HL-60/S4 treated with retinoic acid at 250 ng/mL for 4 days and 3 days (cell line): Measurements from ENCODE around the gene CAMKK1.
"Not testable (repeated sequence)": the region's sequence is repeated elsewhere in the genome, so short reads cannot be mapped to it uniquely, and the experiment has no call there.

ENCODE experiments used
- in situ Hi-C: fragments of 300-500 bp; cut with MboI; formaldehyde crosslinking; loops from 2 replicates; pipeline ENCODE4 v1.7.0; 2022; ENCODE audit warnings: low sequenced_read_pairs

The CAMKK1 gene

DNA sequence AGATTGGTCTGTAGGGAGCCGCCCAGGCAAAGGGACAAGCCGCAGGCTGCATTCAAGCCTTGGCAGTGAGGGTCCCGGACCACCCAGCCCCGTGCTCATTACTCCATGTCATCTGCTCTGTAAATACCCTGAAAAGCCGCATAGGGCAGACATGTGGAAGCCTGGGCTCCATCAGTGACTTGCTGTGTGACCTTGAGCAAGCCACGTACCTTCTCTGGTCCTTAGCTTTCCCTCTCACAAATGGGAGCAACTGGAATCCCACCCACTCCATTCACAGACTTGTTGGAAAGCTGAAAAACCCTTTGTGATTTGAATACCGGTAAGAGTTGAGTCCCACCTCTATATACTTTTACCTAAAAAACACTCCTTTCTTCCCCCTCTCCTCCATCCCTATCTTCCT is 11.9 kb downstream of the CAMKK1 start:
- in situ Hi-C loops: no loop called here

DNA sequence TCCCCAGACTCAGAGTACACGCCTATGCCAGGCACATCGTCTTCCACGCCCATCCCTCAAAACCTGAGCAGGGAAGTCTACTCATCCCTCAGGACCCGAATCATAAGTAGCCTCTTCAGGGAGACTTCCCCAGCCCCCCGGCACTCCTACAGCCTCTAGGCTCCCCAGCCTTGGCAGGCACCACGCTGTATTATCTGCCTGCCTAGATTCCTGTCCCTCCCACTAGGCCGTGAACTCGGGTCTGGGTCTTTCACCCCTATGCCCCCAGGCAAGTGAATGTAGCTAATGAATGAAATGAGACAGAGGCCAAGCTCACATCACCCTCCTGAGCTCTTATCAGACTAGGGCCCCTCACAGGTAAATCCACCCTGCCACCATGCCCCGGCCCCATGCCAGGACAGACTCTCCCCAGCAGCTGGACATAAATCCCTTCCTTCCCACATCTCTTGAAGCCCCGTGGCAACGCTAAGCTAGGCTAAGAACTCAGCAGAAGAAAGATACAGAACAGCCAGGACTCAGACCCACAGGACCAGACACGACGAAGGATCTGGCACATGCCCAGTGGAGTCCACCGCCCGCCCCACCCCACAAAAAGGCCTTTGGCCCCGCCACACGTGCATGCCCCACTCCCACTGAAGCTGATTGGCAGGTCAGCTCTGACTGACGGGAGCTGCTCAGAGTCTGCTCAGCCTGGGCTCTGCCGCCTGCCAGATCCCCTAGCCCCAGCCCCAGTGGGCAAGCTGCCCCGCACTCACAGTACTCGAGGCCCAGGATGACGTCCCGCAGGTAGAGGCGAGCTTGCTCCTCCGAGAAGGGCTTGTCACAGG is 13.0 kb downstream of the CAMKK1 start:
- in situ Hi-C loops: no loop called here

DNA sequence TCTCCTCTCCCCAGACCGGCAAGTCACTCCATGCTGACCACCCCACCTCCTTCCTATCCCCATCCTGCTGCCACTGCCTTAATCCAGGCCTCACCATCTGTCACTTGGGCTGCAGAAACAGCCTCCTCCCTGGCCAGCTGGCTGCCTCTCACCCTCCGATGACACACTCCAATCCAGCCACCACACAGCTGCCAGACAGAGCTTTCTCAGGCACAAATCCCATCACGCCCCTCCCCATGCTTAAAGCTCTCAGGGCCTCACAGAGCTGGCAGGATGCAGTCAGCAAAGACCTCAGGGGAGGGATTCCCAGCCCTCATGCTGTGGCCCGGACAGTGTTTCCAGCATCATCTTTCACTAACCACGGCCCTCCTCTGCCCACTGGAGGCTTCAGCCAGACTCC is 13.7 kb downstream of the CAMKK1 start:
- in situ Hi-C loops: no loop called here

DNA sequence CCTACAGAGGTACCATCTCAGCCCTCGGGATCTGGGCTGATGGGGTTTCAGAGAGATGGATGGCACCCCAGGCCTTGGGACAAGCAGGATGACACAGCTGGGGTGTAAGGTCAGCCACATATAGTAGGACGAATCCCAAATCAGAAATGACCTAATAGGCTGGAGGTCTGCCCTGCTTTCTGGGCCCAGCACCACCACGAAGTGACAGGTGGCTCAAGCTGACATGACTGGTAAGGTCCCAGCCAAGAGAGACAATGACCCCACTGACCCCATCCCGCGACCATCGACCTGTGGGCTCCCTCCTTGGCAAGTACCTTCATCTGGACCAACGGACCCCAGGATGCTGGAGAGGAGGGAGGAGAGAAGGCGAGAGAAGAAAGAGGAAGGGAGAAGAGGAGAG is 15.6 kb downstream of the CAMKK1 start:
- in situ Hi-C loops: no loop called here

DNA sequence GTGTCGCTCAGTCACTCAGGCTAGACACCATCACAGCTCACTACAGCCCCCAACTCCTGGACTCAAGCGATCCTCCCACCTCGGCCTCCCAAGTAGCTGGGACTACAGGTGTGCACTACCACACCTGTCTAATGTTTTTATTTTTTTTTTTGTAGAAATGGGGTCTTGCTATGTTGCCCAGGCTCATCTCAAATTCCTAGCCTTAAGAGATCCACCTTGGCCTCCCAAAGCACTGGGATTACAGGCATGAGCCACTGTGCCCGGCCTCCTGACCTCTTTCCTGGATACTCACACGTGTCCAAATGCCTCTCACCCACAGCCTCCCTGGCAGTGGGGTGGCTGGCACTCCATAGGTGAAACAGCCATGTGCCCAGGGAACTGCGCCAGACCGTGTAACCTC is 17.5 kb downstream of the CAMKK1 start:
- in situ Hi-C loops: no loop called here

DNA sequence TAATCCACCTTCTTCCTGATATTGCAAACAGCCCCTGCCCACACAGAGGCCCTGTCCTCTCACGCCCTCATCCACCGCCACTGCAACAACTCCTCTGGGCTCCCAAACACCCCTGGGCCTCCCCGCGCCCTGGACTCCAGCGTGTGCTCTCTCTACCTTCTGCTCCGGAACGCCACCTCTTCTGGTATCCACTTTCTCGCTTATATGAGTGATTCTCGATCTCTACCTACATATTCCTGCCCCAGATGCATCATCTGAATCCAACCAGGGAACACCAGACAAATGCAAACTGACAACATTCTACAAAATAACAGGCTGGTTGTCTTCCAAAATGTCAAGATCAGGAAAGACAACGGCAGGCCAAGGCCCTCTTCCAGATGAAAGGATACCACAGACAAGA is 19.0 kb downstream of the CAMKK1 start:
- in situ Hi-C loops: no loop called here

DNA sequence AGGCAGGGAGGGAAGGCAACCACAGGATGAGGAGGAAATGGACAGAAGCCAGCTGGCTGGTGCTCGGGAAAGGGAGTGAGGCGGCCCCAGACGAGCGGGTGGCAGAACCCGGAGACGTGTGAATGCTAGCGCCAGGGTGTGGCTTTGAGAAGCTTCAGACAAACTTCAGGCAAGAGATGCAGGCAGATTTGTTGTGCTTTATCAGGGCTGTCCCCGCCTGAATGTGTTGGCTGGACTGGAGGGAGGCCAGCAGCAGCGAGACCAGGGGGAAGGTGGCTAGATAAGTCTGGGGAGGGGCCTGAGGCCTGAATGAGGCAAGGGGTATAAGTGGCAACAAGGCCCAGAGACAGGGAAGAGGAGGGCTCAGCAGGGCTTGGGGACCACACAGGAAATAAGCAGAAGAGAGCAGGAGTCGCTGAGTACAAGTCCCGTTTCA is 22.0 kb downstream of the CAMKK1 start:
- in situ Hi-C loops: no loop called here

DNA sequence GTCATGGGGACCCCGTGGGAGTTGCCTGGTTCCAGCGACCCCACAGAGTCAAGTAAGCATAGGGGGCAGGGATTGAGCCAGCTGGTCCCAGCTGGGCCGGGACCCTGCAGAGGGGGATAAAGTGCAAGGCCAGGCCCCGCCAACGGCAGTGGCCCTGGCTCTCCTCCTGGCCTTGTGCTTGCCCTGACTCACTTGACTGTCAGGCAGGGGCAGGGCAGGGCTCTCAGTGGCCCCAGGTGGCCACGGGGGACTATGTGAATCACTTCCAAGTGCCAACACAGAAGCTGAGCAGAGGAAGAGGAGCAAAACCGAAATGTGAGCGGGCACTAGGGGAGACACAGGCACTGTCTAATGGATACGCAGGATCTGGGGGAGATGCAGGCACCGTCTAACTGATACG is 25.2 kb downstream of the CAMKK1 start:
- in situ Hi-C loops: no loop called here

DNA sequence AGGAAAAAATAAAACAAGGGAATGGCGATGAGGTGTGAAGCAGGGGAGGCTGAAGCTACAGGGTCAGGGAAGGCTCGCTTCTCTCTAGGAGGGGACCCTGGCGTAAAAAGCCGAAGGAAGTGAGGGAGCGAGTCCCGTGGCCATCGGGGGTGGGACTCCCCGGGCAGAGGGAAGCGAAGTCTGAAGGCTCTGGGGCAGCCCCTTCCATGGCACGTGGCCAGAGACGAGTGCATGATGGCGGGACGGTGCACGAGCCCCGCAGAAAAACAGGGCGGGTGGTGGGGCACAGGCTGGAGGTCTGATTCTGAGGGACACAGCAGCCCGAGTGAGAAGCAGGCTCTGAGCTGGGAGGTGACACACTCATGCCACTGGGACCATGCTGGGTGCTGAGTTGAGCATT is 25.7 kb downstream of the CAMKK1 start:
- in situ Hi-C loops: no loop called here

DNA sequence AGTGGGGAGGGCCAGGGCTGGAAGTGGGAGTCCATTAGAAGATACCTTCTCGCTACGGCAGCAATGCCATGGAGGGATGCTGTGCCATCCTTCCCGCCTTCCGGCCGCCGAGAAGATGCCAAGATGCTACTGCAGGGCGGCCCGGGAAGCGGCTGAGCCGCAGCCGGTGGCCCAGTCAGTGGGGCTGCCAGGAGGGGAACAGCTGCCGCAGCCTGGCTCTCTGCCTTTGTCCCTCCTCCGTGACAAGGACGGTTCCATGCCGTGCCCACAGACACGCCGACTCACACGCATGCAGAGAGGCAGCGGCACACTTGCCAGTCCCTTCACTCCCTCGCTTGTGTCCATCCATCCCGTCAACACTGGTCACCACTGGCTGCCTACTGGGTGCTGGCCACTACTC is 26.6 kb downstream of the CAMKK1 start:
- in situ Hi-C loops: no loop called here

DNA sequence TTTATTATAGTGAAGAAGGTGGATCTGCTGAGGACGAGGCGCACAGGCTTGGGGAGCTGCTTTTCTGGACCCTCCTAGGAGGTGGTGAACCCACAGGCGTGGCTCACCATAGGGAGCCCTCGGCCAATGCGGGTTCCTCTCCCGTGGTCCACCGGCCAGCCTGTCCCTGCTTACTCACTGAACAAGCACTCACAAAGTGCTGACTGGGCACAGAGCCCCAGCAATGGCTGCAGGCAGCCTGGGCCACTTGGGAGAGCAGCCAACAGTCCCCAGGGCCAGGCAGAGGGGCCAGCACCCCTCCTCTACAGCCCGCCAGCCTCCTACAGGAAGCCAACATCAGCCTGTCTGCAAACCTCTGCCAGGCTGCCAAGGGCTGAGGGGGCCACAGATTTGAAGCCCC is 27.7 kb downstream of the CAMKK1 start:
- in situ Hi-C loops: no loop called here

DNA sequence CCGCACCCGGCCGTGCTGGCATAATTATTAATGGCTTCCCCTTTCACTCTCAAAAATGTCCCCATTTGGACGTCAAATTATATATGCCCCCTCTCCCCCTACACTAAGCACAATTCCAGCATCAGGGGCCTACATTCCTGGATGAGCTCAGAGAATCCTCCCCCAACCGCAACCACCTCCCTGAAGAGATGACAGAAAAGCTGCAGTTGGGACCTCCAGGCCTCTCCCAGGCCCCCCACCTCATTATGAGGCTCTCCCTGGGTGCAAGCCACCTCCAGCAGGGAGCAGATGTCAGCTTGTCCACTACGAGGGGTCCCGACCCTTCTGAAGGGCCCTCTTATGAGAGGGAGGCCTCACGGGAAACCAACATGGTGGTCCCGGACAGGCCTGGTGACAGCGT is 28.3 kb downstream of the CAMKK1 start:
- in situ Hi-C loops: no loop called here

DNA sequence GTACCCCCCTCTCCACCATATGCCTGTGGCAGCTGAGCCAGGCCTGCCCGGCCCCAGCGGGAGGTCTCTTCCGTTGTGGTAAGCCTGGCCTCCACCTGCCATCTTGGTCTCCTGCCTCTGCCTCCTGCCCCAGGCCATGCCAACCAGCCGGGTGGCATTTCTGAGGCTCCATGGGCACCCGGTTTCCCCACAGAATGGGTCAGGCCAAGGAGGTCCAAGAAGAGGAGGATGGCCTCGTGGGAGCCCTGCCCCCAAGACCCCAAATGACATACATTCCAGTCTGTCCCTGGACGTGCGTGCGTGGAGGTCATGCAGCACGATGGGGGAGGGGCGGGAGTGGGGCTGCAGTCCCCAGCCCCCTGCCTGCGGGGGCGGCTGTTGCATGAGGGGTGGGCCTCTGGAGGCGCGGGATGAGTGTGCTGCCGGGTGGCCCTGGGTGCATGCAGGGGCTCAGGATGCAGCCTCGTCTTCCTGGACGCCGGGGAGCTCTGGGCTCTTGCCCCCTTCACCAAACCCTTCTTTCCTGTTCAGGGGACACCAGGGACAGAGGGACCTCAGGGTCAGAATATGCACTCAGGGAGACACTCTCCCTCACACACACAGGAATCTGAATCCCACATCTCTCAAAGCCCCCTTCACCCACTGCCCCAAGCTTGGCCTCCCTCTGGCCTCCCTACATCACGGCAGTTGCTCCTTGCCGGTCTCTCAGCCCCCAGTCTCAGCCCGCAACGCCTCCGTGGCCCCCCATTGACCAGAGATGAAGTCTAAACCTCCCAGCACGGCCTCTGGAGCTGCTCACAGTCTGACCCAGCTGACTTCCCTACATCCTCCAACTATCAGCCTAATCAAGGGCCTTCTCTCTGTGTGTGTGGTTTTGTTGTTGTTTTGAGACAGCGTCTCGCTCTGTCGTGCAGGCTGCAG is 30.8 kb downstream of the CAMKK1 start:
- in situ Hi-C loops: no loop called here

DNA sequence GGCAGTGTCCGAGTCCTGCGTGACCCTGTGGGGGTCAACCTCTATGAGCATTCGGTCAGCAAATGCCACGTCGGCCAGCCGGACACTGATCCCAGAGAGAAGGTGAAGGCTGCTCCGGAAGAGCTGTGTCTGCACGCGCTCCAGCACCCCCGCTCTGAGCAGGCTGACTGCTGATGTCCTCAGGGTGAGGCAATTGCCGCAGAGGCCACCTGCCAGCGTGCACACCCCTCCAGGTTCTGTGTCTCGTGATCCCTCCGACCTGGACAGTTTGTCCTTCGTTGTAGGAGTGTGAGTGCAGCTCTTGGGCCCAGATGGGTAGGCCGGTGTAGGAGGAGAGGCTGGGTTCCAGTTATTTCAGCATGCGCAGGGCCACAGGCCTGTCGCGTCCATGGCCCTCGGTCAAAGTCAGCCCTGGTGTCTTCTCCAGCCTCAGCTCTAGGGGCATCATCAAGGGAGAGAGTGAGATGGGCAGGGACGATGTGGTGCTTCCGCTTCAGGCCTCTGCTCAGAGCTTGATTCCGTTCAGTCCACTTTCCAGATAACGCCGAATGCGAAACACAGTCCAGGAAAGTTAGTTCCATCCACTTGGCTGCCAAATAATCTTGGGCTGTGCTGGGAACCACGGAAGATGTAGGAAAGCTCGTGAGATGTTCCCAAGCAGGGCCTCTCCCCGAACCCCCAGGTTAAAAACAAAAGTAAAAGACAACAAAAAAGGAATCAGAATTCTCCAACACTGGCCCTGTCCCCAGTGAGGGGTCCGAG is 31.7 kb downstream of the CAMKK1 start:
- in situ Hi-C loops: no loop called here

DNA sequence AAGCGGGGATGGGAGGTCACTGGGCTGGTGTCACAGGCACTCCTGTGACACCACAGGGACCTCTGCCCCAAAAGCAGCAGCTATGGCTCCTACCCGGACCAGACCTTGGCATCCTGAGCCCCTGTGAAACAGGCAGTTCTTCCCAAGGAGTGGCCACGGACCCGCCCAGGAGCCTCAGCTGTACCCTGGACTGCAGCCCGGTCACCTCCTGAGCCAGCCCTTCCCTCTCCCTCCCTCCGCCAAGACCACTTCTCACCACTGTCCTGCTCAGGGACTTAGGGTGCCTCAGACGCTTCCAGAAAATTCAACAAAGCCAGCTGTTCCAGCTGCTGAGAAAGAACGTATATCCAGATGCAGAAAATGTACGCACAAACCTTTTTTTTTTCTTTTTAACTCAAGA is 32.9 kb downstream of the CAMKK1 start:
- in situ Hi-C loops: no loop called here

DNA sequence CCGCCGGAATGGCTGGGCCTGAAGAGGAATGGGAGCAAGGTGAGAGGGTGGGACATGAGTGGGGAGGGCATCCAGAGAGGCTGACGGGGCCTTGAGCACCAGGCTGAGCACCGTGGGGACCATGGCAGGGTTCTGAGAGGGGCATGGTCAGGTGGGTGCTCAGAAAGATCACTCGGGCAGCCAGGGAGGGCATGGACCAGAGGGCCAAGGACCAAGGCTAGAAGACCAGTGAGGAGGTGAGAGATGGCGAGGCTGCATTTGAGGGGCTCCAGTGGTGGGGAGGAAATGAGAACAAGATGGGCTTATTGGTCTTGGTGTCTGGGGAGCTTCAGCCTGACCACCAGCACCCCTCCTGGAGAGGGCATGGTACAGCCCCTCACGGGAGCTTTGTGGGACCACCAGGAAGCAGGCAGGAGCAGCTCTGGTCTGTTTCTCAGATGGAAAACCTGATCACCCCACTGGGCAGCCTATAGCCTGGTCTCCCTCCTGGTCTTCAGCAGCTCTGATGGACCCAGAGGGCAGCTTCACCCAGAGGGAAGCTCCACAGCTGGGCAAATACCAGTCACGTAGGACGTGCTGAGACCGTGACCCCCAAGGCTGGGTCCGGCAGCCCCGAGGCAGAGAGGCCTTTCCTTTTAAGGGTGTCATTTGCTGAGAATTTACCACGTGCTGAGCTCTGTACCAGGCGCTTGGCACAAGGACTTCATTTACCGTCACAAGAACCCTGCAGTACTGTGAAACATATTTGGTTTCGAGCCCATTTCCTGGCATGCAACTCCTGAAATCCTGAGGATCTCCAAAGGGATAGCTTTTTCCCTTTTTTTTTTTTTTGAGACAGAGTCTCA is 35.4 kb downstream of the CAMKK1 start:
- in situ Hi-C loops: no loop called here

DNA sequence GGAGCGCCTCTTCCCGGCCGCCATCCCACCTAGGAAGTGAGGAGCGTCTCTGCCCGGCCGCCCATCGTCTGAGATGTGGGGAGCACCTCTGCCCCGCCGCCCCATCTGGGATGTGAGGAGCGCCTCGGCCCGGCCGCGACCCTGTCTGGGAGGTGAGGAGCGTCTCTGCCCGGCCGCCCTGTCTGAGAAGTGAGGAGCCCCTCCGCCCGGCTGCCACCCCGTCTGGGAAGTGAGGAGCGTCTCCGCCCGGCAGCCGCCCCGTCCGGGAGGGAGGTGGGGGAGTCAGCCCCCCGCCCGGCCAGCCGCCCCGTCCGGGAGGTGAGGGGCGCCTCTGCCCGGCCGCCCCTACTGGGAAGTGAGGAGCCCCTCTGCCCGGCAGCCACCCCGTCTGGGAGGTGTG is 38.6 kb downstream of the CAMKK1 start:
- in situ Hi-C loops: not testable (repeated sequence)

DNA sequence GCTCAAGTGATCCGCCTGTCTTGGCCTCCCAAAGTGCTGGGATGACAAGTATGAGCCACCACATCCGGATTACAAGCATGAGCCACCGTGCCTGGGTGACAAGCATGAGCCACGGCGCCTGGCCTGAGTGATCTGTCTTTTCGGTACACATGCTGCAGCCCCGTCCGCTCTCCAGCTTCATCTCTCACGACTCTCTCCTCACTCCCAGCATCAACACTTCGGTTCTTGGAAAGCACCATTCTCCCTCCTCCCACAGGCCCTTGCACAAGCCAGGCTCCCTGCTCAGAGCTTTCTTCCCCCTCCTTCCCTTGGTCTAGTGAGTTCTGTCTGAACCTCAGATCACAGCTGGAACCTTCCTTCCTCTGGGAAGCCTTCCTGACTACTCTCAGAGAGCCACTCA is 40.3 kb downstream of the CAMKK1 start:
- in situ Hi-C loops: no loop called here

DNA sequence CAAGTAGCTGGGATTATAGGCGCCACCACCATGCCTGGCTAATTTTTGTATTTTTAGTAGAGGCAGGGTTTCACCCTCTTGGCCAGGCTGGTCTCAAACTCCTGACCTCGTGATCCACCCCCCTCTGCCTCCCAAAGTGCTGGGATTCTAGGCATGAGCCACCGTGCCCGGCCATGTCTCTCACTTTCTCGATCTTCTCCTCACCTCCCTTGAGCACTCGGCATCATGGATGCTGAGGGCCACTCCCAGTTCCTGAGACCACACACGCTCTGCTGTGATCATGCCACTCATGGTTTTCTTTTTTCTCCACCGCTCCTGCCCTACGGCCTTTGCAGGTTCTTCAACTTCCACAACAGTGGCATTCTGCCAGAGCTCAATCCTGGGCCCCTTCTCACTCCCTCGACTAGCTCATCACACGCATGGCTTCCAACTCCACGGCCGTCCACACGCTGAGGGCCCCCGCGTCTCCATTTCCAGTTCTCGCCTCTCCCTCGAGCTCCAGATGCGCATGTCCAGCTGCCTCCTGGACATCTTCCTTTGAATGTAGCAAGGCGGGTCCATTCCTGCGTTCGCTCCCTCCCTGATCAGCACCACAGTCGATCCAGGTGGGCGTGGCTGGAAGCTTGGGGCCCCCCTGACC is 41.3 kb downstream of the CAMKK1 start:
- in situ Hi-C loops: no loop called here

DNA sequence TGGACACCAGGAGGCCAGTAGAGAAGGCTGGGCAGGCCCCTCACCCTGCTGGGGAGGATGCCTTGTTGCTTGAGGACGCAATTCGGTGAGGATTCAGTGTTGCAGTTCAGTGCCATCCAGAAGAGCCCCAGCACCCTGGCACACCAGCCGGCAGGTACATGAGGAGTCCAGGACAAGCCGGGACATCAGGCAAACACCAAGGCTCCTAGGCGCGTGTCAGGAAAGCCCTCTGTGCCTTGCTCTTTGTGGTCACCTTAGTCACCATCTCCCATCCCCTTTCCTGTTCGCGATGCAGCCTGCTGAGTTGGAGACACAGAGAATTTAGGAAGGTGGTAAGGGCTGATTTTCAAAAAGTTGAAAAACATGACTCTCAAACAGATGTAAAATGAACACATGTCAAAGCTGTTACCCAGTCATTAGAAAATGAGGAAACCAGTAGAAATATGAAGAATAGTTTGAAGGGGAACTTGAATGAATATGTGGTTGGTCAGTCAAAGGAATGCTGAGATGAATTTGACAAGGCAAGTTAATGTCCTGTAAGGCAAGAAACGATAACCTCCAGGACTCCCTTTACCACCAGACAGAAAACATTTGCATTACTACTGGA is 44.5 kb downstream of the CAMKK1 start:
- in situ Hi-C loops: no loop called here
